ENCODE measurements around the gene MAP6. TPM values are rescaled to one million over a fixed set of nuclear protein-coding genes. Genes with fewer than 3 reads are reported as not detected.

The MAP6 gene
- total and polyA plus RNA-seq, 9 of the 15 experiments (the other 6 are each of a cell fraction or from before 2014, with no cell fraction given): not detected

DNA sequence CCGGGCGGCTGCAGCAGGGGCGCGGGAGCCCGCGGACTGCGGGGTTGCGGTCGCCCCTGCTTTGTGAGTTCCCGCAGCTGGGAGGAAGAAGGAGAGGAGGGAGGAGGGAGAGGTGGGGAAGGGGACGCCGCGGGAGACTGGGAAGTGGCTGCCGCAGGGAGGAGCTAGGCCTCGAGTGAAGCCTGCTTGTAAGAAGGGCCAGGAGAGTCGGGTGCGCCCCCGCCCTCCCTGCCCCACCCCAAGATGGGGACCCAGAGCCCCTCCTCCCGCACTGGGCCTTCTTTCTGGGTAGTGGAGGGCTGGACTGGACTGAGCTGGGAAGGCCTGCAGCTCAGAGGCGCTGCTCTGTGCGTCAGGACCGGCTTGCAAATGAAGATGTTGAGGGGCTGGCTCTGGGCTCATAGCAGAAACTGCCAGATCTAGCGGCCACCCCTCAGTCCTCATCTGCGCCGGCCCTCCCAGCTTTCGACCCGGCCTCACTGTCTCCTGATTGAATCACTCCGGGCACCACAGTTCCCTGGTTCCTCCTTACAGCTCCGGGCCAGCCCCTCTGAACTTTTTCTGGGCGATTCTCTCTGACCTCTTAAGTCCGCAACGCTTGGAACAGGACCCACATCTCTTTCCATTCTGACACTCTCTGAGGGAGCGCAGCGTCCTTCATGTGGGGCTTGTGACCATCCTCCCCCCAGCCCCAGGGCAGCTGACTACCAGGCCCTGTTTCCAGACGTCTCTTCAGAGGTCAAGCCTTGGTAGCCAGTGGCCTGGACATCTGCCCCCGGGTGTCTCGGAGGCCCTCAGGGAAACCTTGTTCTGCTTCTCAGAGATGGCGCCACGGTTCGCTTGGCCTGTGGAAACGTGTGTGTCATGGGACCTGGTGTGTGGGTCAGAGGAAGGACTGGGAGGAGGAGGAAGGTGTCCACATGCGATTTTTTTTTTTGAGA lies 84.8 kb downstream of the MAP6 start (continued):
- TF ChIP-seq SNRNP70 (optimal IDR thresholded peaks at IDR 0.05; ENCODE audit: low read depth, low read length) (no peak), STAT5A (IDR thresholded peaks at IDR 0.05; ENCODE audit: borderline replicate concordance, low read length) (no peak), ZC3H4 (CRISPR knock-in tag; IDR thresholded peaks at IDR 0.05; ENCODE audit: borderline replicate concordance) (no peak), RBM14 (IDR thresholded peaks at IDR 0.05; ENCODE audit: borderline replicate concordance, insufficient read depth, low read depth, low read length) (0 out of 2 replicates have a peak, but pooled peaks have one; percentile 15), NR1H2 (CRISPR knock-in tag; IDR thresholded peaks at IDR 0.05) (no peak), RBFOX2 (IDR thresholded peaks at IDR 0.05; ENCODE audit: low read depth, low read length) (peak; percentile 39), ZKSCAN1 (IDR thresholded peaks at IDR 0.05; ENCODE audit: low read depth, low read length) (no peak), NR2C2 (CRISPR knock-in tag; IDR thresholded peaks at IDR 0.05) (no peak), NR2C2 (tag; IDR thresholded peaks at IDR 0.05) (peak; percentile 55)
- TF ChIP-seq, protein P1, sequence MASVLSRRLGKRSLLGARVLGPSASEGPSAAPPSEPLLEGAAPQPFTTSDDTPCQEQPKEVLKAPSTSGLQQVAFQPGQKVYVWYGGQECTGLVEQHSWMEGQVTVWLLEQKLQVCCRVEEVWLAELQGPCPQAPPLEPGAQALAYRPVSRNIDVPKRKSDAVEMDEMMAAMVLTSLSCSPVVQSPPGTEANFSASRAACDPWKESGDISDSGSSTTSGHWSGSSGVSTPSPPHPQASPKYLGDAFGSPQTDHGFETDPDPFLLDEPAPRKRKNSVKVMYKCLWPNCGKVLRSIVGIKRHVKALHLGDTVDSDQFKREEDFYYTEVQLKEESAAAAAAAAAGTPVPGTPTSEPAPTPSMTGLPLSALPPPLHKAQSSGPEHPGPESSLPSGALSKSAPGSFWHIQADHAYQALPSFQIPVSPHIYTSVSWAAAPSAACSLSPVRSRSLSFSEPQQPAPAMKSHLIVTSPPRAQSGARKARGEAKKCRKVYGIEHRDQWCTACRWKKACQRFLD (CRISPR knock-in tag; IDR thresholded peaks at IDR 0.05): 0 out of 2 replicates have a peak, but pooled peaks have one; percentile 49
- TF ChIP-seq, protein P2, sequence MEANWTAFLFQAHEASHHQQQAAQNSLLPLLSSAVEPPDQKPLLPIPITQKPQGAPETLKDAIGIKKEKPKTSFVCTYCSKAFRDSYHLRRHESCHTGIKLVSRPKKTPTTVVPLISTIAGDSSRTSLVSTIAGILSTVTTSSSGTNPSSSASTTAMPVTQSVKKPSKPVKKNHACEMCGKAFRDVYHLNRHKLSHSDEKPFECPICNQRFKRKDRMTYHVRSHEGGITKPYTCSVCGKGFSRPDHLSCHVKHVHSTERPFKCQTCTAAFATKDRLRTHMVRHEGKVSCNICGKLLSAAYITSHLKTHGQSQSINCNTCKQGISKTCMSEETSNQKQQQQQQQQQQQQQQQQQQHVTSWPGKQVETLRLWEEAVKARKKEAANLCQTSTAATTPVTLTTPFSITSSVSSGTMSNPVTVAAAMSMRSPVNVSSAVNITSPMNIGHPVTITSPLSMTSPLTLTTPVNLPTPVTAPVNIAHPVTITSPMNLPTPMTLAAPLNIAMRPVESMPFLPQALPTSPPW (CRISPR knock-in tag; IDR thresholded peaks at IDR 0.05): peak; percentile 56

All from K562 (cell line).